ENCODE measurements around the gene TPM1. TPM values are rescaled to one million over a fixed set of nuclear protein-coding genes. Genes with fewer than 3 reads are reported as not detected.

Gene TPM1
- total RNA-seq, 2 donors from 2014 or later = 245 to 363 TPM

DNA sequence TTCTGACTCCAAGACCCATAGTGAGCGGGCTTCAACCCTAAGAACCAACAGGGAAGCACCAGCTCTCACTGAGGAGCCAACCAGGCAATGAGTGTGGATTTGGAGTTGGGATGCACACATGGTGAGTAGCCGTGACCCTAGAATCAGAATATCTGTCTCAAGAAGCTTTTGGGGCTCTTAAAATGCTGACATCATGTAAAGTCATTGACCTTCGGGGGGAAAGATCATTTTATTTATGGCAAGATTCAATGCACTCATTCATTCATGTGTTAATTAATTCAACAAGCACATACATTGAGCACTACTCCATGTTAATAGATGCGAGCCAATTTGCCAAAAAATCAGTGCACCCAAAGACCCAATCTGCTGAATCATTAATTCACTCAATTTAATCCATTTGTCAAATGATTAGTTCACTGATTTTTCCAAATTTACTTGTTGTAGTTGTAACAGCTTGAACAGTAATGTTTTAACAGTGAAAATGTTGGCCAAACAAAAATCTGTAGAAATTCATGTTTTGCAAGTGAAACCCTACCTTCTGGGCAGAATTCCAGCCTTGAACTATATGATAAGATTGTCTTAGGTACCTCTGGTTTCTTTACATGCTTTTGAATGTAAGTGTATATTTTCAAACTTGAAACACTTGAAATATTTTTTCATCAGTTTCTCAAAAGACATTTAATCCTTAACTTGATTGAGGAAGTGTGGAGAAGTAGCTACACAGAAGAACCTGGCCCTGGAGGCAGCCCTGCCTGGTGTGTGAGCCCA lies 49.3 kb downstream of the TPM1 start:
- H3K27ac ChIP-seq (ENCODE audit: low read depth, low read length) = no peak overlapping the region
- no peak overlapping the region for H3K27ac Mint-ChIP-seq
- H3K4me1 Mint-ChIP-seq = peaks cover 20% of the 10 kb centered on the region

DNA sequence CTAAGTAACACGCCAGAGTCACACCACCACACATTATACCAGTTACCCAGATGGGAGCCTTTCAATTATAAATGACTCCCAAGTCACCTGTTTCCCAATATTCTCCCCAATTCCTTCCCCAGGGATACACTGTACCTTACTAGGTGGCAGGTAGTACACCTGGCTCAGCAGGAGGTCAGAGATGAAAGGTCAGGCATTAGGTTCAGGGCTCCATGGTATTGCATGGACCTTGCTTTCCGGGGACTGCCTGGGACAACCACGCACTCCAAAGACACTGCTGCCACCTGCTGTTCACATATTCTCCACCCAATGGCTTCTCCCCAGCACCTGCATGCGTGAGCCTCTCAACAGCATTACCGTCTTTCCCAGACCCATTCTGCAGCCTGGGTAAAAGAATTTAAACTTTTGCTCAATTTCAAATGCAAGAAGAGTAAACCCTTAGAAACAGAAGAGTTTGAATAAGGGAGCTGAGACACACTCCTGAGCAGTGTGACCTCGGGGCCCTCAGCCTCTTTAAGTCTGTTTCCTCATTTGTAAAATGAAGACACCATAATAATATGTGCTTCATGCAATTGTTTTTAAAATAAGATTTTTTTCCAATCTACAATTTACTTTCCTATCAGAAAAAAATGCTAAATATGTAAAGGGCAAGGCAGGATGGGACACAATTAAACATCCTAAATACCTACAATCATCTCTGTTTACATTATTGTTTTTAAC lies 51.1 kb downstream of the TPM1 start:
- H3K27ac ChIP-seq (ENCODE audit: low read depth, low read length) = no peak overlapping the region
- Mint-ChIP-seq H3K27ac (no peak overlapping the region), H3K4me1 (peaks cover 15% of the 10 kb centered on the region), H3K27me3 (ENCODE audit: insufficient read depth) (no peaks in the 10 kb centered on the region), H3K9me3 (peaks cover 10% of the 10 kb centered on the region), H3K36me3 (ENCODE audit: low read depth) (no peaks in the 10 kb centered on the region), H3K4me3 (no peak overlapping the region)
- H3K27me3 ChIP-seq (ENCODE audit: control insufficient read depth, insufficient read depth, low read length, poor library complexity, severe bottlenecking) = no peaks in the 10 kb centered on the region
- H3K36me3 ChIP-seq (ENCODE audit: control insufficient read depth, insufficient read depth, low read length) = no peaks in the 10 kb centered on the region
- no peaks in the 10 kb centered on the region for H3K9me3 ChIP-seq (ENCODE audit: control insufficient read depth, low read length)
- 11 to 35% methylated on average over 4 to 6 of the region's 6 CpGs for WGBS, 2 experiments (ENCODE audit: insufficient coverage in 1 of 2, insufficient read length in 1 of 2)
- DNase-seq = peak; percentile 96
- H3K4me1 ChIP-seq (ENCODE audit: control insufficient read depth, insufficient read depth, low read length) = no peaks in the 10 kb centered on the region
- no peak overlapping the region for H3K9ac ChIP-seq (ENCODE audit: extremely low read depth, low read length, poor library complexity, severe bottlenecking)
- TF ChIP-seq, protein P1, sequence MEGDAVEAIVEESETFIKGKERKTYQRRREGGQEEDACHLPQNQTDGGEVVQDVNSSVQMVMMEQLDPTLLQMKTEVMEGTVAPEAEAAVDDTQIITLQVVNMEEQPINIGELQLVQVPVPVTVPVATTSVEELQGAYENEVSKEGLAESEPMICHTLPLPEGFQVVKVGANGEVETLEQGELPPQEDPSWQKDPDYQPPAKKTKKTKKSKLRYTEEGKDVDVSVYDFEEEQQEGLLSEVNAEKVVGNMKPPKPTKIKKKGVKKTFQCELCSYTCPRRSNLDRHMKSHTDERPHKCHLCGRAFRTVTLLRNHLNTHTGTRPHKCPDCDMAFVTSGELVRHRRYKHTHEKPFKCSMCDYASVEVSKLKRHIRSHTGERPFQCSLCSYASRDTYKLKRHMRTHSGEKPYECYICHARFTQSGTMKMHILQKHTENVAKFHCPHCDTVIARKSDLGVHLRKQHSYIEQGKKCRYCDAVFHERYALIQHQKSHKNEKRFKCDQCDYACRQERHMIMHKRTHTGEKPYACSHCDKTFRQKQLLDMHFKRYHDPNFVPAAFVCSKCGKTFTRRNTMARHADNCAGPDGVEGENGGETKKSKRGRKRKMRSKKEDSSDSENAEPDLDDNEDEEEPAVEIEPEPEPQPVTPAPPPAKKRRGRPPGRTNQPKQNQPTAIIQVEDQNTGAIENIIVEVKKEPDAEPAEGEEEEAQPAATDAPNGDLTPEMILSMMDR (conservative IDR thresholded peaks at IDR 0.05) = peak; percentile 93
- no peak overlapping the region for H3K4me3 ChIP-seq (ENCODE audit: low read length)

More for the DNA sequence above, 49.3 kb downstream of the TPM1 start:
- Histone ChIP-seq H3K4me3 (ENCODE audit: low read length) (no peak overlapping the region), H3K9ac (ENCODE audit: extremely low read depth, low read length, poor library complexity, severe bottlenecking) (no peak overlapping the region), H3K27me3 (ENCODE audit: control insufficient read depth, insufficient read depth, low read length, poor library complexity, severe bottlenecking) (no peaks in the 10 kb centered on the region), H3K4me1 (ENCODE audit: control insufficient read depth, insufficient read depth, low read length) (peaks cover 2% of the 10 kb centered on the region), H3K9me3 (ENCODE audit: control insufficient read depth, low read length) (no peaks in the 10 kb centered on the region), H3K36me3 (ENCODE audit: control insufficient read depth, insufficient read depth, low read length) (no peaks in the 10 kb centered on the region)
- no peaks in the 10 kb centered on the region for H3K36me3 Mint-ChIP-seq (ENCODE audit: low read depth)
- WGBS, 2 experiments (ENCODE audit: insufficient coverage in 1 of 2, insufficient read length in 1 of 2) = 63 to 67% methylated on average over 3 to 4 of the region's 4 CpGs
- H3K27me3 Mint-ChIP-seq (ENCODE audit: insufficient read depth) = no peaks in the 10 kb centered on the region
- no peaks in the 10 kb centered on the region for H3K9me3 Mint-ChIP-seq
- DNase-seq = no peak
- TF ChIP-seq, protein P1 (conservative IDR thresholded peaks at IDR 0.05) = no peak
- H3K4me3 Mint-ChIP-seq = no peak overlapping the region

DNA sequence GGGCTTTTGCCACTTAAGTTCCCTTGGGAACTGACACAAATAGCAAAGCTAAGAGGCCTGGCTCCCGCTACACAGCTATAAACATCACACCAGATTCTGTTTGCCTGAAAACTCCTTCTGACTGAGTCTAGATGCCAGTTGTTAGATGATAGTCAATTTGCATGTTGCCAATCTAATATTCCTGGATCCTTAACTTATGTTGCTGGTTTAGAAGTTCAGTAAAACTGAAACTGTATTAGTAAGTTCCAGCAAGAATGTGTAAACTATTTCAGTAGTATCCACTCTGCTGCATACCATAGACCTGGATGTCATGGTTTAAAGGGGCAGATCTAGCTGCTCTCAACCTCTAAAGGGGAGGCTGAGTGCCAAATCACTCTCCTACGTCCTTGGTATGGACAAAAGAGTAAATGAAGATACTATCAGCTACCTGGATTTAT lies 52.0 kb downstream of the TPM1 start:
- H3K27me3 Mint-ChIP-seq (ENCODE audit: insufficient read depth) = no peaks in the 10 kb centered on the region
- TF ChIP-seq, protein P1 (conservative IDR thresholded peaks at IDR 0.05) = no peak
- H3K9me3 Mint-ChIP-seq = peaks cover 14% of the 10 kb centered on the region
- 93 to 100% methylated on average over 1 to 2 of the region's 2 CpGs for WGBS, 2 experiments (ENCODE audit: insufficient coverage in 1 of 2, insufficient read length in 1 of 2)
- Histone ChIP-seq H3K27me3 (ENCODE audit: control insufficient read depth, insufficient read depth, low read length, poor library complexity, severe bottlenecking) (no peaks in the 10 kb centered on the region), H3K4me1 (ENCODE audit: control insufficient read depth, insufficient read depth, low read length) (no peaks in the 10 kb centered on the region), H3K9me3 (ENCODE audit: control insufficient read depth, low read length) (no peaks in the 10 kb centered on the region), H3K27ac (ENCODE audit: low read depth, low read length) (no peak overlapping the region), H3K4me3 (ENCODE audit: low read length) (no peak overlapping the region), H3K9ac (ENCODE audit: extremely low read depth, low read length, poor library complexity, severe bottlenecking) (no peak overlapping the region), H3K36me3 (ENCODE audit: control insufficient read depth, insufficient read depth, low read length) (no peaks in the 10 kb centered on the region)
- H3K36me3 Mint-ChIP-seq (ENCODE audit: low read depth) = no peaks in the 10 kb centered on the region
- H3K4me1 Mint-ChIP-seq = peaks cover 7% of the 10 kb centered on the region
- DNase-seq = no peak
- H3K27ac Mint-ChIP-seq = no peak overlapping the region
- no peak overlapping the region for H3K4me3 Mint-ChIP-seq
